GM18520 (cell line): ENCODE data around the gene JAKMIP2.
A peak's percentile ranks its signal among the peaks of the same experiment; 100 is the strongest.
"Not testable (repeated sequence)": the region's sequence is repeated elsewhere in the genome, so short reads cannot be mapped to it uniquely, and the experiment has no call there.

Experiments used
- ATAC-seq: cut with Tn5 transposase; IDR thresholded peaks from one replicate; pipeline ENCODE4 v1.9.1; 2021; ENCODE audit not compliant: unreplicated experiment

The JAKMIP2 gene

DNA sequence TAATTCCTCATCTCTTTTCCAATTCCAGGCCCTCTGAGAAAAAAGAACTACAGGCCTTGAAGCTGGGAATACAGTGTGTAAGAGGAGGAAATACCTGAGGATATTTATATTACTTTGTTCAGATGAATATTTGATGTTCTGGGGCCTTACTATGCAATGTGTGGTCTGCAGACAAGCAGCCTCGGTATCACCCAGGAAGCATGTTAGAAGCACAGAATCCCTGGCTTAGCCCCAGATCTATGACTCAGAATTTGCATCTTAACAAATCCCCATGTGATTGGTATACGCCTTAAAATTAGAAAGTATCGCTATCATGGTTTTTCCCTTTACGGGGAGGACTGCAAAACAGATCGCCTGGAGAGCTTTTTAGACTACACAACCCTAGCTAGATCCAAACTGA, 121.0 kb downstream of the JAKMIP2 start:
- no peak for ATAC-seq

DNA sequence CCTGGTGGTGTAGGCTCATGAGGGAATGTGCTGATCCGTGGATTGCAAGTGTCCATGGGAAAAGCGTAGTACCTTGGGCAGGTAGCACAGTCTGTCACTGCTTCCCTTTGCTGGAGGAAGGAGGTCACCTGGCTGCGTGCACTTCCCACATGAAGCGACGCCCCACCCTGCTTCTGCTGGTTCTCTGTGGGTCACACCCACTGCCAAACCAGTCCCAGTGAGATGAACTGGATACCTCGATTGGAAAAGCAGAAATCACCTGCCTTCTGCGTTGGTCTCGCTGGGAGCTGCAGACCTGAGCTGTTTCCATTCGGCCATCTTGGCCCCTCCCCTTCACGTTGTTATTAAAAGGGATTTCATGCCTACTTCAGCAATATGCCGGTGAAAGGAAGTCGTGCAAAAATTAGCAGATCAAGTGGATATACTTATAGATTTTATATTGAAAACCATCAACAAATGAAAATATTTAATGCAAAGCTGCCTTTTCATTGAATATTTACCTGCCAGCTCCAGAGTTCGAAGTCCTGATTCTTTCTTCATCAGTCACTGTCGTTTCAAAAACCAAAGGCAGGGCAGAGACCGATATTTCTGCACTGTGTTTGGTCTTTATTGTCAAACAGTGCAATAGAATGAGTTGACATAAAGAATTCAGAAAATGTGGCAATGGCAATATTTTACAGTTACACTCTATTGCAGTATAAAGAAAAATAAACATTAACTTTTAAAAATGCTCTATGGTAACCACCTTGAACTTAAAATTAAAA, 123.2 kb downstream of the JAKMIP2 start:
- ATAC-seq, result no peak

DNA sequence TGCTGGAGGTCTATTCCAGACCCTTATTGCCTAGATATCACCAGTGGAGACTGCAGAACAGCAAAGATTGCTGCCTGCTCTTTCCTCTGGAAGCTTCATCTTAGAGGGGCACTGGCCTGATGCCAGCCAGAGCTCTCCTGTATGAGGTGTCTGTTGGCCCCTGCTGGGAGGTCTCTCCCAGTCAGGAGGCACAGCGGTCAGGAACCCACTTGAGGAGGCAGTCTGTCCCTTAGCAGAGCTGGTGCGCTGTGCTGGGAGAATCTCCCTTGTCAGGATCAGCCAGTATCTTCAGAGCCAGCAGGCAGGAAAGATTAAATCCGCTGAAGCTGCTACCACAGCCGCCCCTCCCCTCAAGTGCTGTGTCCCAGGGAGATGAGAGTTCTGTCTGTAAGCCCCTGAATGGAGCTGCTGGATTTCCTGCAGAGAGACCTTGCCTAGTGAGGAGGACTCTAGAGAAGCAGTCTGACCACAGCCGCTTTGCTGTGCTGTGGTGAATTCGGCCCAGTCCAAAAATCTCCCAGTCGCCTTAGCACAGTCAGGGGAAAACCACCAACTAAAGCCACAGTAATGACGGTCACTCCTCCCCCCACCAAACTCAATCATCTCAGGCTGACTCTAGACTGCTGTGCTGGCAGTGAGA, 124.1 kb downstream of the JAKMIP2 start:
- ATAC-seq, result peak; percentile 82

DNA sequence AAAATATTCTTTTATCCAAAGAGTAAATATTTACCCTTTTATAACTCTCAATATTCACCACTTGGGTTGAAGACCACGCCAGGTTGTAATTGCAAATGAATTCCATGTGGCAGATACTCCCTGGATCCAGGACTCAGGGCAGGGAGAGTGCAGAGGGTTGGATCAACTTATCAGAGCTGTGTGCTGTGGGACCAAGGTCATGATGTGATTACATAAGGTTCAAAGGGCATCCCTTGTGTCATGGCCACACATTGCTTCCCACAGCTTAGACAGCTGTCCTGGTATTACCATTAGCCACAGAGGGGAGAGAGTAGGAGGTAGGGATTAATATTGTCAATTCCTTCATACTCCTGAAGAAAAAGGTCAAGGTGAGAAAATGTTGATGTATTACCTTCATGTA, 133.9 kb downstream of the JAKMIP2 start:
- no peak for ATAC-seq

DNA sequence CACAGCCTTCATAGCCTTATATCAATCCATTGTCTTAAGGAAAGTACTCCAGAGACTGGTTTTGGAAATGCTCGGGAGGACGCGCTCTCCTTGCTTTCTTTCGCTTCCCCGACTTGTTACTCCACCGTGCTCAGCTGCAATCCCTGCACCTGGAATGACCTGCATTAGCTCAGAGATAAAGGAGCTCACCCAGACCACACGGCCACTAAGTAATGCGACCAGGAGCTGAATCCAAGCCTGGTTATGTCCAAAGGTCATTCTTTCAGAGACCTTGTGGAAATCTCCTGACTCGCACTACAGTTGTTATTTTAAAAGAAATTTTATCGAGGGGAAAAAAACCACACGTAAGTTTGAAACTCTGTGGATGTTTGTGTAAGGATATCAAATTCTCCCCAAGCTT, 137.3 kb downstream of the JAKMIP2 start:
- ATAC-seq, result no peak

DNA sequence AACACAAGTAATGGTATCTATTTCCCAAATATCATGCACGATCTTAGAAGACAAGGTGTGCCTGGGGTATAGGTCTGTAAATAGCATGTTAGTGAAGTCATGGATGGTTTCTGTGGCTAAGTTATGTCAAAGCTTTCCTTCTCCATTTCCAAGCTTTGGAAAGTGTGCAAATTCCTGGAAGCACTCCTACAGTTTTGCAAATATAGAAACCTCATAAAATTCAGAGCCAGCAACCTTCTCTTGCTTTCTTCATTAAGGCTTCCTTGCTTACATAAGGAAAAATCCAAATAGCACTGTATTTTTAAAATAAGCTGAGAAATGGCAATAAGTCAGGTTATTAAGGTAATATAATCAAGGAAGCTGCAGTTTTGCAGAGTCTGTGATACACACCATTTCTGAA, 138.1 kb downstream of the JAKMIP2 start:
- ATAC-seq, result no peak

DNA sequence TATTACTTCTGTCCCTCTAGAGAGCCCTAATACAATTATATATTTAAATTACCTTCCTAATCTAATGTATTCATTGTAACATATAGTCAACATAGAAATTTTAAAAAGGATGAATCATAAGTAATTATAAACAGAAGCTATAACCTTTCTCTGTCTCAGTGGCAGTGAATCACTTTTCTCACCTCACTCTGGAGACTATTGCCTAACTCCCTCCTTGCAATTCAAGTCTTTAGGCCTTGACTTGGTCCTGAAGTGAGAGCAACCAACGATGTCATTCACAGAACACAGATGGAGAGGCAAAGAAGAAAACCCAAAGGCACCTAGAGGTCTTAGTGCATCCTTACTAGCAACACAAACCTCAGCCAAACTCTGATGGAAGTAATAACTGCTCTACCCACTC, 139.4 kb downstream of the JAKMIP2 start:
- no peak for ATAC-seq

DNA sequence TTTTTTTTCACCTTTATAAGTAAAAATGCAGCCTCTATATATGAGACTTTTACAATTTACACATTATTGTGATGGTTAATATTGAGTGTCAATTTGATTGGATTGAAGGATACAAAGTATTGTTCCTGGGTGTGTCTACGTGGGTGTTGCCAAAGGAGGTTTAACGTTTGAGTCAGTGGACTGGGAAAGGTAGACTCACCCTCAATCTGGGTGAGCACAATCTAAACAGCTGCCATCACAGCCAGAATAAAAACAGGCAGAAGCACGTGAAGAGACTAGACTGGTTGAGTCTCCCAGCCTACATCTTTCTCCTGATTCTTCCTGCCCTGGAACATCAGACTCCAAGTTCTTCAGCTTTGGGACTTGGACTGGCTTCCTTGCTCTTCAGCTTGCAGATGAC, 139.9 kb downstream of the JAKMIP2 start:
- ATAC-seq, result no peak

DNA sequence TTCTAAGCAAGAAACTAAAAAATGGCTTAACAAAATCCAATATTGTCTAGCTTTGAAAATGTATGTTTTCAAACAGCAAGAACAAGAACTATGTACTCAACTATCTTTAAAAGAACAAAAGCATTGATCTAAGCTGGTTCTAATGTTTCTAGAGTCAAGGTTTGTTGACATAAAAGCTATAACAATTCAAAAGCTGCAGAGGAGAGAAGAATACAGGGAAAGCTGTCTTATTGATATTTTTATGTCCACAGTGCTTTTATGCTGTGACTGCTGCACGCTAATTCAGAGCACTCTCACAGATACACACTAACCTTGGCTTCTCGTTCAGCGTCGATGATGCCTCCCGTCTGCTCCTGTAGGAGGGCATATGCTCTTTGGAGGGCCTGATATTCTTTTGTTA, 143.2 kb downstream of the JAKMIP2 start:
- ATAC-seq, result no peak

DNA sequence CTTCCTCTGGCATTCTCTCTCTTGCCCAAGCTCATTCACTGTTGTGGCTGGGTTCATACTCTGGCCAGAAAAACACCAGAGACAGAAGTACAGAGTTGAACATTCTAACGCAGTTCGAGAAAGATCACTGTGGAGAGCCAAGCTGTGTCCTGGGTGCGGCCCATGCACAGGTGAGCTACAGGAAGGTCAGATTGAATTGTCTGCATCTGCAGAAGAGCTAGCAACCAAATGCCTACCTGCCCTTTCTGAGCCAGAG, 145.9 kb downstream of the JAKMIP2 start:
- no peak for ATAC-seq

DNA sequence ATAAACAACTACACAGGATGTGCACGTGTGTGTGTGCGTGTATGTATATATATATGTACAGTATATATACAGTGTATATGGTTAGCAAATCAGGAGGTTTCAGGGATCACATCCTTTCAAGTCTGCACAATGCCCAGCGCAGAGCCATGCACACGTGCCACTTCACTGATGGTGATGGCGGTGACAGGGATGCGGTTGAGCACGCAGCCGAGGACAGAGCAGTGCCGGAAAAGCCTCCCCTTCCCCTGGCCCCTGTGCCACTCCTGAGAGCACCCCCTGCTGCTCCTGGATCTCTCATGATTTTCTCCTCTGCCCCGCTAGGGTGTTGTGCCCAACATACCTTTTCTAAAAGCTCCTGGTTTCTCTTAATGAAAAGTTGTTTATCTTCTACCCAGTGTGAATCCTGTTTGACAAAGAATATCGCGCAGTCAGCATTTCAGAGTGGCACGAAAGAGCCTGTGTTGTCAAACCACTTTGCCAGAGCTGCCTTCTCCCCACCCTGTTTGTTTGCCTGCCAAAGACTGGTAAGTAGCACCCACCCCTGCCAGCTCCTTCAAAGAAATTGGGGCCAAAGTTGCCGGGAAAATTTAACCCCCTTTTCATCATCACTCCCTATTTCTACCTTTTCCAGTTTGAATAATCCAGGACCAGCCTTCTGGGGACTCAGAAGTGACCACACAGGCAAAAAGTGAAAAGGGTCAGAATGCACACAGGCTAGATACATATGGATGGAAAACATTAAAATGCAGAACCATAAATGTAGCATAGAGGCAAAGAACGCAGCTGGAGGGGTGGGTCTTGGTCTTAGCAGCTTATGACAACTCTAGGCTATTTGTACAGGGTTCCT, 146.4 kb downstream of the JAKMIP2 start:
- no peak for ATAC-seq

DNA sequence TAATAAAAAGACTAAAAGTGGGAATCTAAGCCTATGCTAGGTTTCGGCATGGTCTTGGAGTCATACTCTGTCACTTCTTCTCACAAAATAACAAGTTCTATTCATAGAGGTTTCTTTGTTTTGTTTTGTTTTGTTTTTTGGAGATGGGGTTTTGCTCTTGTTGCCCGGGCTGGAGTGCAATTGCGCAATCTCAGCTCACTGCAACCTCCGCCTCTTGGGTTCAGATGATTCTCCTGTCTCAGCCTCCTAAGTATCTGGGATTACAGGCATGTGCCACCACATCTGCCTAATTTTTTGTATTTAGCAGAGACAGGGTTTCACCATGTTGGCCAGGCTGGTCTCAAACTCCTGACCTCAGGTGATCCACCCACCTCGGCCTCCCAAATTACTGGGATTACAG, 147.1 kb downstream of the JAKMIP2 start:
- not testable (repeated sequence) for ATAC-seq

DNA sequence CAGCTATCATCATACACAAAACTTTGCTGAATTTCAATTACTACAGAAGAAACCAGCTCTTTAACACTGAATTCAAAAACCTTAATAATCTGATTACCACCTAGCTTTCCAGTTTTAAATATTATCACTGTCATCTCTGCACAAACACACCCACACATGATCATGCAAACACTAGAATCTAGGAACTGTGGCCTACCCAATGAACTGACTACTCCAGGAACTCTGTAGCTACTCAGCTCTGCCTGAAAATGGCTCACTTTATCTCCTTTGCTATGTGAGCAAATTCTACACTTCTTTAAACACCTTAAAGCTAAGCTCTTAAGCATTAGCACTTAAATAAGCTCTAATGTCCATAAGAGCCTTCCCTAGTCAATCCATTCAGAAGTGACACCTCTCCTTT, 149.4 kb downstream of the JAKMIP2 start:
- no peak for ATAC-seq

DNA sequence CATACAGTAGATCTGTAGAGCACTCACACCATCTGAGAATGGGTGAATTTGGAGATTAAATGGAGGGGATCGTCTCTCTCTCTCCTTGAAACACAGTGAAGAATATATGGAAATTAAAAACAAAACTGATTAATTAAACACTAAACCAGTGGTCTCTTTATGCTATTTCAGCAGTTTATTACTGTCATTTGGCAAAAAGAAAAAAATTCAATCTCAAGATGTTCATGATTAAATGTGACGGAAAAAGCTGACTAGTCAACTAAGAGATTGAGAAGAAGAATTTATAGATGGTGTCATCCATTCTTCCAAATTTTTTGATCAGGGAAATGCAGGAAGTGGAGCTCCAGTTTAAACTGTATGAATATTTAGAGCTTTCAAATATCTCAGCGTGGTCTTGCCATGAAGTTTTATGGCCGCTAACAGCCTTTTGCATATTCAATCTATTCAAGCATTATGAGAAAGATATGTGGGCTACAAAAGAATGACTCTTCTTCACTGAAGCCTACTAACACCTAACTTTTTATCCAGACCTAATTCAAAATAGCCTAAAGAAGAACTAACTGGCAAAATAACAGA, 151.0 kb downstream of the JAKMIP2 start:
- ATAC-seq, result no peak

DNA sequence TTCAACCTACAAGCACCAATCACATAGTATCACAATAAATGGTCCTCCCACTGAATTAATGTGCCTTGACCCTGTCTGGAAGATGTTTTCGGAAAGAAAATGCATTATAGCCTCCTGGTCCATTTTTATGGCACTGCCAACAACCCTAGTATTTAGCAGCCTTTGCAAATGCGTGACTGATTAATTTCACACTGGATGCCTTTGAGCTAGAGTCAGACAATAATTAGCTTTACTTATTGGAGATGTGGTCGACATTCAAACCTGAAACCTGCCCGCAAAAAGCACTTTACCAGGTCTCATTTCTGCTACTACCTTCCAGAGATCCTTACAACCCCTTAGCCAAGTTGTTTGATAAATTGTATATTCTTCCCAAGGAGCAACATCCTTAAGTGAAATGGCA, 153.3 kb downstream of the JAKMIP2 start:
- ATAC-seq, result no peak

DNA sequence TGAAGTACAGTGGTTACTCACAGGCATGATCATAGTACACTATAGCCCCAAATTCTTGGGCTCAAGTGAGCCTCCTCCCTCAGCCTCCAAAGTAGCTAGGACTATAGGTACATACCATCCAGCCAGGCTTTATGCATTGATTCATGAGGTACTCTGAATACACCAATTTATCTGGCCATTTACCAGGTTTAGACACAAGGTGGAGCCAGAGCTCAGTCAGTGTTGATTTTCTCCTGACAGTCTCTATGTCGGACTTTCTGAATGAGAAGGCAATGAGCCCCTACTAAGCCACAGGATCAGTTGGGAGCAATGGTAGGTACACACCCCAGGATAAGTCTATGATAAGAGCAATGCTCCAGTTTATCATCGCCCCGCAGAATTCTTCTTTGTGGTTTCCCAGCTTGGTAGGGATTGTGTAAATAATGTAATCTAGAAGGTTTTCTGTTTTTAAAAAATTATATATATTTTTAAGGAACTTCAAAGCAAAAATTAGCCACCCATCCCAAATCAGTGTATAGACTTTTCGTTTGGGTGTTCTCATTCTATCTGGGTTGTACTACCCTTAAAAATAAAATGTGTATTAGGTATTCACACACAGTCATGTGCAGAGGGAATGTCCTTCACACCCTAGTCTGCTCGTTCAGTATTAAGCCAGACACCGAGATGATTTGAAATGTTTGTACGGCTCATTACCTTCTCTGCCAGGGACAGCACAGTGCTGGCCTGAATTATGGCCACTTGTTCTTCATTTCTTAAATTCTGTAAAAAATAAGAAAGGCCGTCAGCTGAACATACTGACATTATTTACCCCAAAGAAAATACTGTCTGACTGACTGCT, 154.3 kb downstream of the JAKMIP2 start:
- ATAC-seq, result peak; percentile 92

DNA sequence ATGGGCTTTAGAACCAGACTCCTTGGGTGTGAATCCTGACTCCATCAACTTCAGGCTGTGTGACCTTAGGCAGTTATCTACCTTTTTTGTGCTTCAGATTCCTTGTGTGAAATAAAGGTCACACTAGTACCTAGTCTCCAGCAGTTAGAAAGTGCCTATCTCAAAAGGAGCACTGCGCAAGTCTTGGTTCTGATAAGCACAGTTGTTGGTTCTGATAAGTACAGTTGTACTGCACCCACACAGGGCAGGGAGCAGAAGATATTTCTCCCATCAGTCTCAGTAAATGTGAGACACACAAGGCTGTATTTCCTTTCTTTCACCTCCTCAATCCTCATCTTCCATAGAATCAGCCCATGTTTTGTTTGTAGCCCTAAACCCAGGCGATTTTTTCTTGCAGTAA, 156.1 kb downstream of the JAKMIP2 start:
- no peak for ATAC-seq

DNA sequence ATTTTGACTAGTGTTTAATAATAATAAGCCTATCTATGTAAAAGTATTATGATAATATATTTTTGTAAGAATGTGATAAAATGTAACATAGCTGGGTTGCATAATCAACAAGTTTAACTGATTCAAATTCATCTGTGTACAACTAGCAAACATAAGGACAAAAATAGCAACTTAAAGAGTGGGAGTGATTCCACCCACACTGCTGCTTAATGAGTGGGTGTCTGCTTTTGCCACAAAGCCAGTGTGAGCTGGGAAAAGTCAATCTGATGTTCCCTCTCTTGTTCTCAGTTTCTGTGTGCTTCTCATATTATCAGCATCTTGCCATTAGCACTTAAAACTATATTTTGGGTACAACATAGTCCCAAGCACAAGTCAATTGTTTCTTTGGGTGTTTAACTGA, 161.5 kb downstream of the JAKMIP2 start:
- no peak for ATAC-seq

DNA sequence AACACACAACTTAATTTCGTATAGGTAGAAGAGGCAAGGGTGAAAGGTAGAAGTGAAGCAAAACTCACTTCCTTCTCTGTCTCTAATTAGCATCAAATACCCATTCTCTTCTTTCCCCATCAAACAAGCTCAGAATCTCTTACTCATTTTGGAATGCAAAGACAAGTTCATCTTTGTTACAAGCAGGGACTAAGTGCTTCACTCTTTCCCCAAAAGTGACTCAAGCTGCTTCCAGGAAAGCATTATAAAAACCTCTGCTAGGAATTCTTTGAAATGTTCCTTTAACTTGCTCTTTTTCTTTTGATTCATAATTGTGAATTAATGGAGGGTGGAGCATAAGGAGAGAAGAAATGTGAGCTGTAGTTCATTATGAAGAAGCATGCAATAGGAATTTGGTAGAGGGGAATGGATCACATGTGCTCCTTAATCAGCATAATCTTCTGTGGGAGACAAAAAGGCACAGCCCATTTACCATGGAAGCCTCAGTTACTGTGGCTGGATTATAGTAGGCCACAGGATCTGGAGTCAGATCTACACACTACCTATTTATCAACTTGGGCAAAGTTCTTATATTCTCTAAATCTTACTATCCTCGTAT, 163.1 kb downstream of the JAKMIP2 start:
- ATAC-seq, result no peak

DNA sequence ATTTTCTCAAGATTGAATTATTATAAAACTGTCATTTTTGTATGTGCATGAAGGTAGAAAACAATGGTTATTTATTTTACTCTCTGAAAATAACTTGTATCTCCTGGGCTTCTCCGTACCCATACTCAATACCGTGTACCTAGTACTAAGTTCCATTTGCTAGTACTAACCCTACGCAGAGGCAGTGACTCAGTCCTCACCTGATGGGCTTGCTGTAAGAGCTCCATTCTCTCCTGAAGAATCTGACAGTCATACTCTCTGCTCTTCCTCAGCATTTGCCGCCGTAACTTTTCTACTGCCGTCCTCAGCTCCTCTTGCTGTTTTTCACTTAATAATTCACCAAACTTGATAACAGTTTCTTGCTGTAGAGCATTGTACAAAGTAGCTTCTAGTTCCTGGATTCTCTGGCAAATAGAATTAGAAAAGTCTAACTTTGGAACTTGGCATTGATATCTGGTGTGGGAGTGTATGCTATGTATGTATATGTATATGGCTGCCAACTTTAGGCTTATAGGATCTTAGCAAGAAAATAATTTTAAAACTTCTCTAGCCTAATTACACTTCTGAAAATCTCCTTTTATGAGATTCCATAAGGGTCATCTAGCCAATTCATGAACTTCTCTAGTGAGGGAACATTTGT, 164.7 kb downstream of the JAKMIP2 start:
- no peak for ATAC-seq
